Mesenchymal stem cell (in vitro differentiated cells and primary cell): ENCODE results near the gene THEMIS.

Experiments used
- DNase-seq: peaks from one replicate; pipeline ENCODE4 v3.0.0-alpha.2; 2013
- H2AFZ ChIP-seq: one replicate; pipeline ENCODE4 v1.6.1; 2013; ENCODE audit warnings: low read depth, mild to moderate bottlenecking, control low read depth, inconsistent platforms, low read length, moderate library complexity
- H2AK5ac ChIP-seq: 2 replicates; pipeline ENCODE4 v1.6.1; 2013; ENCODE audit warnings: low read length, moderate library complexity, mild to moderate bottlenecking, inconsistent platforms; ENCODE audit not compliant: severe bottlenecking
- H2BK120ac ChIP-seq: one replicate; pipeline ENCODE4 v1.6.1; 2013; ENCODE audit warnings: low read depth, mild to moderate bottlenecking, inconsistent platforms, low read length, moderate library complexity
- H2BK12ac ChIP-seq, 2 experiments: one replicate each; pipeline ENCODE4 v1.6.1; 2013; ENCODE audit warnings: inconsistent platforms in 2 of 2, low read length in 2 of 2, mild to moderate bottlenecking in 2 of 2, moderate library complexity in 2 of 2, control low read depth in 1 of 2
- H2BK15ac ChIP-seq: one replicate; pipeline ENCODE4 v1.6.1; 2013; ENCODE audit warnings: mild to moderate bottlenecking, low read depth, inconsistent platforms; ENCODE audit not compliant: poor library complexity, severe bottlenecking
- H2BK5ac ChIP-seq: 2 replicates; pipeline ENCODE4 v1.6.1; 2013; ENCODE audit warnings: low read depth, mild to moderate bottlenecking, low read length, control low read depth, inconsistent platforms; ENCODE audit not compliant: poor library complexity, severe bottlenecking
- H3K14ac ChIP-seq, 2 experiments: one replicate each; pipeline ENCODE4 v1.6.1; 2013; ENCODE audit warnings: inconsistent platforms in 2 of 2, low read length in 2 of 2, control low read depth in 1 of 2, mild to moderate bottlenecking in 1 of 2, moderate library complexity in 1 of 2
- H3K18ac ChIP-seq, 2 experiments: one replicate each; pipeline ENCODE4 v1.6.1; 2013; ENCODE audit warnings: inconsistent platforms in 2 of 2, low read length in 2 of 2, control low read depth in 1 of 2, low read depth in 1 of 2, mild to moderate bottlenecking in 1 of 2
- H3K23ac ChIP-seq, 2 experiments: one replicate each; pipeline ENCODE4 v1.6.1; 2013; ENCODE audit warnings: inconsistent platforms in 2 of 2, low read length in 2 of 2, mild to moderate bottlenecking in 2 of 2, moderate library complexity in 2 of 2, control low read depth in 1 of 2
- H3K27ac ChIP-seq: 2 replicates; pipeline ENCODE4 v1.5.1; 2013; ENCODE audit warnings: mild to moderate bottlenecking, moderate library complexity, low read length, control low read depth, inconsistent platforms; ENCODE audit not compliant: poor library complexity, severe bottlenecking
- H3K27me3 ChIP-seq, 2 experiments: 2 replicates each; pipeline versions ENCODE4 v1.6.1 to v1.7.0; 2013; ENCODE audit warnings: low read length in 2 of 2, mild to moderate bottlenecking in 2 of 2, moderate library complexity in 2 of 2, control low read depth in 1 of 2, inconsistent platforms in 1 of 2; ENCODE audit not compliant: control insufficient read depth in 1 of 2, insufficient read depth in 1 of 2
- H3K36me3 ChIP-seq, 2 experiments: 2 replicates each; pipeline versions ENCODE4 v1.6.1 to v1.7.0; 2013; ENCODE audit warnings: low read length in 2 of 2, control low read depth in 1 of 2, inconsistent platforms in 1 of 2, low read depth in 1 of 2, mild to moderate bottlenecking in 1 of 2; ENCODE audit not compliant: insufficient read depth in 2 of 2, control insufficient read depth in 1 of 2
- H3K4ac ChIP-seq, 2 experiments: one replicate each; pipeline ENCODE4 v1.6.1; 2013; ENCODE audit warnings: inconsistent platforms in 2 of 2, low read length in 2 of 2, mild to moderate bottlenecking in 2 of 2, moderate library complexity in 2 of 2, control low read depth in 1 of 2, low read depth in 1 of 2
- H3K4me1 ChIP-seq: 2 replicates; pipeline ENCODE4 v1.6.1; 2013; ENCODE audit warnings: low read depth, low read length, control low read depth; ENCODE audit not compliant: control insufficient read depth, insufficient read depth
- H3K4me2 ChIP-seq: 2 replicates; pipeline ENCODE4 v1.6.1; 2013; ENCODE audit warnings: low read length, mild to moderate bottlenecking, inconsistent platforms; ENCODE audit not compliant: poor library complexity, severe bottlenecking
- H3K4me3 ChIP-seq, 2 experiments: 2 replicates each; pipeline versions ENCODE4 v1.5.1 to v1.7.0; 2013; ENCODE audit warnings: low read length in 2 of 2, mild to moderate bottlenecking in 2 of 2, control low read depth in 1 of 2, low read depth in 1 of 2; ENCODE audit not compliant: insufficient read depth in 1 of 2
- H3K79me1 ChIP-seq: replicated peaks from 2 replicates; pipeline ENCODE4 v1.6.1; 2013; ENCODE audit warnings: mild to moderate bottlenecking, control low read depth, low read length, inconsistent platforms; ENCODE audit not compliant: poor library complexity, severe bottlenecking
- H3K9ac ChIP-seq: 2 replicates; pipeline ENCODE4 v1.7.0; 2013; ENCODE audit warnings: mild to moderate bottlenecking, low read length, moderate library complexity
- H3K9me3 ChIP-seq: 2 replicates; pipeline ENCODE4 v1.7.0; 2013; ENCODE audit warnings: mild to moderate bottlenecking, low read length; ENCODE audit not compliant: control insufficient read depth
- H4K8ac ChIP-seq: one replicate; pipeline ENCODE4 v1.6.1; 2013; ENCODE audit warnings: inconsistent platforms, mild to moderate bottlenecking, low read length, moderate library complexity
- H4K91ac ChIP-seq: one replicate; pipeline ENCODE4 v1.6.1; 2013; ENCODE audit warnings: mild to moderate bottlenecking, low read length, inconsistent platforms
- WGBS: methylation state at CpG from one replicate; pipeline ENCODE4 v1.1.7; 2013; ENCODE audit warnings: mixed read lengths; 5-methylcytosine and 5-hydroxymethylcytosine counted together

THEMIS gene

DNA sequence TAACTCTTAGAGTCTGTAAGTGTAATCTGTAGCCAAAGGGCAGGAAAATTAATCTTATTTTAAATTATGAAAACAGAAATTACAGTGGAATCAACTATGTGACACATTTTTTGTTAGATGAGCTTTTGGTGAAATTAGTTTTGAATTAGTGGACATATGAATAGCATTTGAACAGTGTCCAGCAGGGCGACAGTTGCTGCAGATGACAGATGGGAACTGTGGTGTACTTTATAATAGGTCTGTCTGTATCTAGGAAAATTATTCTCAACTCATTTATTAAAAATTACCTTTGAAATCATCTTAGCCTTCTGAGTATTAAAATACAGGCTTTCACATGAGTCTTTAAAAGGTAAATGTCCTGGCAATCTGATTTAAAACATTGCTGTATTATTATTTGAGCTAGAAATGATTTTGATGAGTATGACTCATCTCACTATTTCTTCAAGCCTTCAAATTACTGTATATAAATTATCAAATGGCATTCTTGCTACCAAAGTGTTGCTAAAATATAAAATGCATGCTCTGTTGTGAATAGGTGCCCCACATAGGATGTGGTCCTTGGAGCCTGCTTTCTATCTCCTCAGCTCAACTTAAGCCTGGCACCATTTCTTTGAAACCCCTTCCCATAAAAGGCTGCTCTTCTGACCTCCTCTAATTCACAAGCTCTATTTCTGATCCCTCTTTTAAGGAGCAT lies 173.5 kb downstream of the THEMIS start:
- Histone ChIP-seq H3K18ac (no peak overlapping the region), H3K79me1 (no peaks in the 10 kb centered on the region), H3K23ac (no peak overlapping the region), H3K14ac (no peak overlapping the region), H2AK5ac (no peak overlapping the region), H2BK5ac (no peak overlapping the region), H3K27me3 (peaks cover under 1 to 3% of the 10 kb centered on the region in 2 experiments), H3K27ac (no peak overlapping the region), H4K91ac (no peak overlapping the region), H2BK12ac (no peak overlapping the region), H3K4ac (no peak overlapping the region), H2BK15ac (no peak overlapping the region), H3K4me3 (no peak overlapping the region), H2AFZ (no peak overlapping the region), H3K9me3 (no peaks in the 10 kb centered on the region), H3K9ac (no peak overlapping the region), H3K4me2 (no peak overlapping the region), H2BK120ac (no peak overlapping the region), H4K8ac (no peak overlapping the region), H3K4me1 (no peaks in the 10 kb centered on the region), H3K36me3 (no peaks in the 10 kb centered on the region)
- no peak for DNase-seq
- WGBS = no CpG with 5 or more reads among the region's 1 CpG

DNA sequence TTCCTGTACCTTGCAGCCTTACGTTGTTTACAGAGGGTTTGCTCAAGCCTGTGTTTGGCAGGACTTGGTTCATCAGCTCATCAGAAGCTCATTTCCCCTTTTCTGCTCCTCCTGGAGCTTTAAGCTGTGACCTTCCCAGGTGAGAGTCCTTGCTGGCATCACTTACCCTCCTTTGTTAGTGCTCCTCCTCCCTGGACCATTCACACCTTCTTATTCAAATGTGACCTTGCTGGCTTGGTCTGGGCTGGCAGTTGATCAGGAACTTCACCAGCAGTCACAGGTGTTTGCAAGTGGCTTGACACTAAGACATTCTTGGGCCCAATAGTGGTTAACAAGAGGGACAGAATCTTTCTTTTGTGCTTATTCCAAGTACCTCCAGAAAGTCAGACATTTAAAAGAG lies 175.0 kb downstream of the THEMIS start:
- no peaks in the 10 kb centered on the region for H3K9me3 ChIP-seq
- no peaks in the 10 kb centered on the region for H3K36me3 ChIP-seq
- no peaks in the 10 kb centered on the region for H3K79me1 ChIP-seq
- no peak overlapping the region for H4K91ac ChIP-seq
- no peak overlapping the region for H2AK5ac ChIP-seq
- no peak overlapping the region for H2BK12ac ChIP-seq
- H2BK15ac ChIP-seq = no peak overlapping the region
- no peak overlapping the region for H3K27ac ChIP-seq
- no peak overlapping the region for H3K18ac ChIP-seq
- no peak overlapping the region for H2BK5ac ChIP-seq
- no peak overlapping the region for H3K23ac ChIP-seq
- no peak overlapping the region for H3K4me2 ChIP-seq
- no peak overlapping the region for H3K4ac ChIP-seq
- no peak for DNase-seq
- H3K9ac ChIP-seq = no peak overlapping the region
- H3K27me3 ChIP-seq = peaks cover 3 to 5% of the 10 kb centered on the region in 2 experiments
- H4K8ac ChIP-seq = no peak overlapping the region
- no peak overlapping the region for H3K14ac ChIP-seq
- no peak overlapping the region for H2AFZ ChIP-seq
- H3K4me1 ChIP-seq = no peaks in the 10 kb centered on the region
- H2BK120ac ChIP-seq = no peak overlapping the region
- no peak overlapping the region for H3K4me3 ChIP-seq
- WGBS = 77% methylated on average over 1 of the region's 1 CpG

DNA sequence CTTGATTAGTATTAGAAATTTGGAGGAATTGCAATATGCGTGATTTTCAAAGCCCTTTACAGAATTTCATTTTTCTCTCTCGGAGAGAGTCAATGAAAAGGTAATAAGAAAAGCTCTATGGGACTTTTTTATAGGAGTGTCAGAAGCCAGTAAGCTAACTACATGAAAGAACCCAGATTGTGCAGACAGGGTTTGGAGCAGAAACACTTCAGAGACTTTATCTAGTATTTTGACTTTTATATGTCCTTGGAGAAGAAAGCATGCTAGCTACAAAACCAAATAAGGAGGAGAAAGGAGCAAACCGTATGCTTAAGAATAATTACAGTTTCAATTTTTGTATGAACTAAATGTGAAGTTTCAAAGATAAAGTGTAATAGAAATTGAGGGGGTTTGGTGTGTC lies 182.2 kb downstream of the THEMIS start:
- no peaks in the 10 kb centered on the region for H3K79me1 ChIP-seq
- no peak overlapping the region for H2AFZ ChIP-seq
- WGBS = 100% methylated on average over 3 of the region's 3 CpGs
- no peak for DNase-seq
- no peak overlapping the region for H2BK120ac ChIP-seq
- no peak overlapping the region for H3K4me2 ChIP-seq
- no peak overlapping the region for H2AK5ac ChIP-seq
- H3K18ac ChIP-seq = no peak overlapping the region
- no peak overlapping the region for H3K23ac ChIP-seq
- H3K36me3 ChIP-seq = no peaks in the 10 kb centered on the region
- H3K4me1 ChIP-seq = no peaks in the 10 kb centered on the region
- H4K8ac ChIP-seq = no peak overlapping the region
- H3K9ac ChIP-seq = no peak overlapping the region
- no peak overlapping the region for H3K27ac ChIP-seq
- no peak overlapping the region for H3K4ac ChIP-seq
- H3K4me3 ChIP-seq = no peak overlapping the region
- no peak overlapping the region for H2BK12ac ChIP-seq
- no peak overlapping the region for H3K14ac ChIP-seq
- H3K27me3 ChIP-seq = peaks cover 3 to 5% of the 10 kb centered on the region in 2 experiments
- no peaks in the 10 kb centered on the region for H3K9me3 ChIP-seq
- H2BK15ac ChIP-seq = no peak overlapping the region
- H4K91ac ChIP-seq = no peak overlapping the region
- no peak overlapping the region for H2BK5ac ChIP-seq

DNA sequence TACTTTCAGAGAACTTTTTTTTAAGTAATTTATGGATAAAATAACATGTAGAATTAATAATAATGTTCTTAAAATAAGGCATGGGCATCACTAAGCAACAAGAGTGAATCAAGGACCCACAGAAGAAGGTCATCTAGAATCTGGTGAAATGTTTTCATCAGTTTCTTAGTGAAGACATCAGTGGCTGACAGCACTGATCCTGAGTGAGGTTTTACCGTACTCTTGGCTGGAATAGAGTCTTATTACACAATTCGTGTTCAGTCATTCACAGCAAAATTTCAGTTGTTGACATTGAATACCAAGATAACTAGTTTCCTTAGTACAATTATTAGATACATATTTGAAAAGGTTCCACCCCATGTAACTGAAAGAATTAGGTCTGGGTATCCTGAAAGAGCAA lies 183.5 kb downstream of the THEMIS start:
- no peaks in the 10 kb centered on the region for H3K36me3 ChIP-seq
- no CpG with 5 or more reads among the region's 2 CpGs for WGBS

More for the DNA sequence above, 183.5 kb downstream of the THEMIS start:
- no peak overlapping the region for H4K8ac ChIP-seq
- no peak overlapping the region for H2AK5ac ChIP-seq
- H3K4ac ChIP-seq = no peak overlapping the region
- no peak overlapping the region for H3K4me3 ChIP-seq
- H3K27me3 ChIP-seq = peaks cover 0 to 5% of the 10 kb centered on the region in 2 experiments
- no peak overlapping the region for H2BK120ac ChIP-seq
- no peak overlapping the region for H2BK15ac ChIP-seq
- no peak overlapping the region for H2BK5ac ChIP-seq
- no peak for DNase-seq
- H3K9ac ChIP-seq = no peak overlapping the region
- no peaks in the 10 kb centered on the region for H3K4me1 ChIP-seq
- H2BK12ac ChIP-seq = no peak overlapping the region
- H3K27ac ChIP-seq = no peak overlapping the region
- H2AFZ ChIP-seq = no peak overlapping the region
- H3K23ac ChIP-seq = no peak overlapping the region
- no peak overlapping the region for H3K14ac ChIP-seq
- H3K4me2 ChIP-seq = no peak overlapping the region
- no peaks in the 10 kb centered on the region for H3K9me3 ChIP-seq
- no peak overlapping the region for H4K91ac ChIP-seq
- H3K79me1 ChIP-seq = no peaks in the 10 kb centered on the region
- no peak overlapping the region for H3K18ac ChIP-seq
